HCT116 (cell line): ENCODE data around the gene LPAR5. TPM values are rescaled to one million over a fixed set of nuclear protein-coding genes. Genes with fewer than 3 reads are reported as not detected.

Experiments
- ATAC-seq: fragments of 200-7000 bp; cut with Tn5 transposase; 2 replicates; pipeline ENCODE4 v1.9.1; 2020; ENCODE audit warnings: mild to moderate bottlenecking, moderate library complexity
- BruUV-seq: library from RNA; stranded (reverse); fragments of 400-500 nt; replicated peaks from 2 replicates; lab custom pipeline; 2021; lab: Mats Ljungman, UMichigan
- CTCF ChIA-PET: fragments of 300-600 bp; sonication (Branson Sonifier 250); formaldehyde crosslinking; loops from one replicate; lab custom pipeline; 2021; ENCODE audit warnings: antibody characterized with exemption; lab: Charles Lee
- POLR2A ChIA-PET: fragments of 300-600, 350-600 bp; sonication (Branson Sonifier 250); formaldehyde crosslinking; loops from one replicate; lab custom pipeline; 2021; ENCODE audit warnings: antibody characterized with exemption; lab: Charles Lee
- RAD21 ChIA-PET, 2 experiments: fragments of 300-600 bp; sonication (Branson Sonifier 250); formaldehyde crosslinking; loops; one replicate each; lab custom pipeline; 2023; ENCODE audit warnings: low total read pairs in 2 of 2; ENCODE audit not compliant: uncharacterized antibody in 2 of 2, unreplicated experiment in 2 of 2, low non-redundant PET in 1 of 2; lab: Charles Lee
- DNase-seq: peaks from one replicate; pipeline ENCODE4 v3.0.0-alpha.2; 2010; ENCODE audit warnings: low read depth, low spot score
- H2AFZ ChIP-seq: fragments of 200-600 bp; shearing (Covaris generic), sonication (generic); 2 replicates; pipeline ENCODE4 v1.6.1; 2017; ENCODE audit warnings: low read depth, mixed run types, mixed read lengths, antibody characterized with exemption, low read length; ENCODE audit not compliant: poor library complexity, severe bottlenecking
- H3K27ac ChIP-seq: 2 replicates; pipeline ENCODE4 v1.5.1; 2012; ENCODE audit warnings: low read depth, low read length
- H3K27me3 ChIP-seq: fragments of 200-600 bp; sonication (generic); 2 replicates; pipeline ENCODE4 v1.6.1; 2016; ENCODE audit warnings: mixed run types, low read length, mixed read lengths; ENCODE audit not compliant: insufficient read depth
- H3K36me3 ChIP-seq, 2 experiments: fragments of 200-500 bp in 1 of 2; fragments of 200-600 bp in 1 of 2; sonication (Bioruptor generic) in 1 of 2; sonication (generic) in 1 of 2; 2 replicates each; pipeline versions ENCODE4 v1.5.1 to v1.6.1; 2014 to 2016; ENCODE audit warnings: low read length in 2 of 2, inconsistent platforms in 1 of 2, mixed read lengths in 1 of 2, mixed run types in 1 of 2; ENCODE audit not compliant: insufficient read depth in 2 of 2, control insufficient read depth in 1 of 2
- H3K4me1 ChIP-seq, 2 experiments: fragments of 200-600 bp in 1 of 2; sonication (generic) in 1 of 2; 2 replicates each; pipeline versions ENCODE4 v1.5.1 to v1.6.1; 2012 to 2017; ENCODE audit warnings: low read length in 2 of 2, inconsistent platforms in 1 of 2, mild to moderate bottlenecking in 1 of 2, mixed read lengths in 1 of 2, mixed run types in 1 of 2, moderate library complexity in 1 of 2; ENCODE audit not compliant: insufficient read depth in 2 of 2, control insufficient read depth in 1 of 2
- H3K4me2 ChIP-seq: fragments of 200-600 bp; sonication (generic); 2 replicates; pipeline ENCODE4 v1.6.1; 2017; ENCODE audit warnings: mixed run types, low read length, mixed read lengths
- H3K4me3 ChIP-seq, 2 experiments: fragments of 200-600 bp in 1 of 2; sonication (generic) in 1 of 2; replicated peaks in 1 of 2; 2 replicates each; pipeline ENCODE4 v1.5.1; 2011 to 2016; ENCODE audit warnings: low read length in 2 of 2, control low read depth in 1 of 2, low read depth in 1 of 2, mild to moderate bottlenecking in 1 of 2, mixed read lengths in 1 of 2, mixed run types in 1 of 2
- H3K79me2 ChIP-seq: fragments of 200-600 bp; sonication (generic); 2 replicates; pipeline ENCODE4 v1.6.1; 2017; ENCODE audit warnings: mild to moderate bottlenecking, mixed run types, low read length, moderate library complexity, mixed read lengths; ENCODE audit not compliant: insufficient read depth
- H3K9ac ChIP-seq: fragments of 200-600 bp; sonication (generic); 2 replicates; pipeline ENCODE4 v1.6.1; 2016; ENCODE audit warnings: low read length, mixed read lengths
- H3K9me2 ChIP-seq: fragments of 200-600 bp; sonication (generic), shearing (Covaris generic); 2 replicates; pipeline ENCODE4 v1.6.1; 2017; ENCODE audit warnings: mixed run types, mild to moderate bottlenecking, moderate library complexity; ENCODE audit not compliant: insufficient read depth
- H3K9me3 ChIP-seq, 2 experiments: fragments of 200-500 bp in 1 of 2; fragments of 200-600 bp in 1 of 2; sonication (Bioruptor generic) in 1 of 2; sonication (generic) in 1 of 2; 2 replicates each; pipeline ENCODE4 v1.6.1; 2014 to 2017; ENCODE audit warnings: low read length in 2 of 2, mixed read lengths in 2 of 2, inconsistent platforms in 1 of 2, low read depth in 1 of 2, mild to moderate bottlenecking in 1 of 2, mixed run types in 1 of 2, moderate library complexity in 1 of 2; ENCODE audit not compliant: control insufficient read depth in 1 of 2, insufficient read depth in 1 of 2
- H4K20me1 ChIP-seq: fragments of 200-600 bp; sonication (generic), shearing (Covaris generic); 2 replicates; pipeline ENCODE4 v1.6.1; 2017; ENCODE audit warnings: mixed run types, mild to moderate bottlenecking, moderate library complexity; ENCODE audit not compliant: insufficient read depth
- ATF3 ChIP-seq: IDR thresholded peaks from 2 replicates; pipeline ENCODE4 v1.6.1; 2012
- CTCF ChIP-seq, 3 experiments: fragments of 200-600 bp in 1 of 3; sonication (generic) in 1 of 3; IDR thresholded peaks in 2 of 3; conservative IDR thresholded peaks in 1 of 3; 2 replicates each; pipeline ENCODE4 v1.5.1; 2012 to 2017; ENCODE audit warnings: low read depth in 2 of 3, low read length in 2 of 3, antibody characterized with exemption in 1 of 3, borderline replicate concordance in 1 of 3, control low read depth in 1 of 3, mild to moderate bottlenecking in 1 of 3, mixed read lengths in 1 of 3, mixed run types in 1 of 3, moderate library complexity in 1 of 3; ENCODE audit not compliant: insufficient read depth in 1 of 3
- EGR1 ChIP-seq: IDR thresholded peaks from 2 replicates; pipeline ENCODE4 v1.6.1; 2012; ENCODE audit warnings: low read depth
- ELF1 ChIP-seq: IDR thresholded peaks from 2 replicates; pipeline ENCODE4 v1.6.1; 2012; ENCODE audit warnings: low read depth, borderline replicate concordance
- EZH2 ChIP-seq: fragments of 200-600 bp; sonication (generic); IDR thresholded peaks from 2 replicates; pipeline ENCODE4 v1.6.1; 2017; ENCODE audit warnings: antibody characterized with exemption, mixed run types
- EZH2phosphoT487 ChIP-seq: fragments of 200-600 bp; IDR thresholded peaks from 2 replicates; pipeline ENCODE4 v1.6.1; 2018; ENCODE audit warnings: antibody characterized with exemption, borderline replicate concordance
- FOSL1 ChIP-seq: IDR thresholded peaks from 2 replicates; pipeline ENCODE4 v1.6.1; 2012; ENCODE audit warnings: low read depth
- JUND ChIP-seq: IDR thresholded peaks from 2 replicates; pipeline ENCODE4 v1.6.1; 2012
- MAX ChIP-seq: IDR thresholded peaks from 2 replicates; pipeline ENCODE4 v1.6.1; 2012
- POLR2AphosphoS5 ChIP-seq: IDR thresholded peaks from 2 replicates; pipeline ENCODE4 v1.6.1; 2011; ENCODE audit warnings: mild to moderate bottlenecking, low read depth, low read length, moderate library complexity
- REST ChIP-seq: IDR thresholded peaks from 2 replicates; pipeline ENCODE4 v1.6.1; 2012; ENCODE audit warnings: low read depth
- SIN3A ChIP-seq: IDR thresholded peaks from 2 replicates; pipeline ENCODE4 v1.6.1; 2012; ENCODE audit warnings: low read depth
- SP1 ChIP-seq: IDR thresholded peaks from 2 replicates; pipeline ENCODE4 v1.6.1; 2012; ENCODE audit warnings: low read depth
- SRF ChIP-seq: IDR thresholded peaks from 2 replicates; pipeline ENCODE4 v1.6.1; 2012; ENCODE audit warnings: low read depth
- YY1 ChIP-seq: IDR thresholded peaks from 2 replicates; pipeline ENCODE4 v1.6.1; 2011; ENCODE audit warnings: low read length, low read depth, moderate library complexity, mild to moderate bottlenecking; ENCODE audit not compliant: insufficient replicate concordance; ENCODE audit errors: extremely low read depth
- ZBTB33 ChIP-seq: IDR thresholded peaks from 2 replicates; pipeline ENCODE4 v1.6.1; 2011; ENCODE audit warnings: mild to moderate bottlenecking, low read length, moderate library complexity; ENCODE audit not compliant: insufficient replicate concordance; ENCODE audit errors: extremely low read depth
- ZNF274 ChIP-seq: fragments of 200-500 bp; sonication (Bioruptor generic); IDR thresholded peaks from 2 replicates; pipeline ENCODE4 v1.6.1; 2014; ENCODE audit warnings: mild to moderate bottlenecking, low read depth, low read length, inconsistent platforms
- intact Hi-C: fragments of 100-400 bp; cut with micrococcal nuclease; formaldehyde crosslinking; loops from 2 replicates; pipeline ENCODE4 v1.10.0; 2022
- total RNA-seq: library from RNA; stranded (reverse); gene quantifications from one replicate; pipeline ENCODE4 v1.2.1, GENCODE V29; 2021; ENCODE audit not compliant: unreplicated experiment

Gene LPAR5
- total RNA-seq, 1 experiment from 2014 or later = 5.2 TPM

- intact Hi-C loops = no loop called here
- Histone ChIP-seq H3K27me3 (no peaks in the 10 kb centered on the region), H4K20me1 (no peaks in the 10 kb centered on the region), H3K36me3 (no peaks in the 10 kb centered on the region), H3K79me2 (no peaks in the 10 kb centered on the region), H3K4me2 (no peak overlapping the region), H3K4me1 (peaks cover 10 to 15% of the 10 kb centered on the region in 2 experiments; a peak in 3 of 4 replicates), H3K9me3 (no peaks in the 10 kb centered on the region), H3K27ac (no peak overlapping the region), H3K9me2 (no peaks in the 10 kb centered on the region), H3K9ac (no peak overlapping the region), H2AFZ (no peak overlapping the region), H3K4me3 (no peak overlapping the region)
- BruUV-seq = no TSS peak
- ATAC-seq = no peak
- no peak for DNase-seq
- TF ChIP-seq MAX = no peak
- no peak for TF ChIP-seq ATF3
- no peak for TF ChIP-seq ZNF274
- TF ChIP-seq CTCF (IDR thresholded peaks at IDR 0.05 in 2 of 3, conservative IDR thresholded peaks at IDR 0.05 in 1 of 3; ENCODE audit: borderline replicate concordance in 1 of 3, insufficient read depth in 1 of 3, low read depth in 2 of 3, low read length in 2 of 3) = no peak
- TF ChIP-seq SRF = no peak
- TF ChIP-seq ZBTB33 = no peak
- TF ChIP-seq POLR2AphosphoS5 = no peak
- TF ChIP-seq FOSL1 = no peak
- no peak for TF ChIP-seq YY1
- no peak for TF ChIP-seq EZH2
- no peak for TF ChIP-seq ELF1
- TF ChIP-seq SP1 = no peak
- no peak for TF ChIP-seq JUND
- TF ChIP-seq SIN3A = no peak
- no peak for TF ChIP-seq EZH2phosphoT487
- no peak for TF ChIP-seq REST
- TF ChIP-seq EGR1 = no peak
- POLR2A ChIA-PET = no interaction called here
- RAD21 ChIA-PET = interaction anchor here in 1 of 2 experiments (0.6 kb wide), 1 partner anchor 151 kb away, joined by 3 read pairs; no protein-coding TSS in a partner anchor
- CTCF ChIA-PET = no interaction called here
Observed at GRCh38 chr12:6627616-6628015, 8.1 kb downstream of the LPAR5 start.
